DND-41 (cell line): ENCODE data around the gene CPN2.
A peak's percentile ranks its signal among the peaks of the same experiment; 100 is the strongest.

ENCODE experiments used
- ATAC-seq: fragments of 200-7000 bp; cut with Tn5 transposase; 3 replicates; pipeline ENCODE4 v1.9.1; 2021; ENCODE audit warnings: low read depth; ENCODE audit not compliant: insufficient read depth
- DNase-seq: peaks from one replicate; pipeline ENCODE4 v3.0.0-alpha.2; 2020
- H2AFZ ChIP-seq: 2 replicates; pipeline ENCODE4 v1.6.0; 2012; ENCODE audit warnings: low read depth, low read length
- H3K27ac ChIP-seq: 2 replicates; pipeline ENCODE4 v1.5.1; 2012; ENCODE audit warnings: low read length, inconsistent platforms
- H3K27me3 ChIP-seq: fragments of 200-600 bp; sonication (generic); 2 replicates; pipeline ENCODE4 v1.6.0; 2012; ENCODE audit warnings: low read length, mild to moderate bottlenecking, inconsistent platforms; ENCODE audit not compliant: insufficient read depth, poor library complexity
- H3K36me3 ChIP-seq: 2 replicates; pipeline ENCODE4 v1.5.1; 2012; ENCODE audit warnings: low read length, inconsistent platforms; ENCODE audit not compliant: insufficient read depth
- H3K4me1 ChIP-seq: 2 replicates; pipeline ENCODE4 v1.5.1; 2012; ENCODE audit warnings: mild to moderate bottlenecking, low read length; ENCODE audit not compliant: insufficient read depth
- H3K4me2 ChIP-seq: 2 replicates; pipeline ENCODE4 v1.6.0; 2012; ENCODE audit warnings: mild to moderate bottlenecking, moderate library complexity, low read length, inconsistent platforms; ENCODE audit not compliant: insufficient read depth
- H3K4me3 ChIP-seq, 2 experiments: fragments of 200-600 bp in 1 of 2; shearing (Covaris generic) in 1 of 2; 2 replicates each; pipeline ENCODE4 v1.5.1; 2012 to 2016; ENCODE audit warnings: inconsistent platforms in 2 of 2, low read length in 2 of 2, mild to moderate bottlenecking in 2 of 2, low read depth in 1 of 2, moderate library complexity in 1 of 2
- H3K79me2 ChIP-seq: 2 replicates; pipeline ENCODE4 v1.6.0; 2012; ENCODE audit warnings: low read length, inconsistent platforms; ENCODE audit not compliant: insufficient read depth
- H3K9ac ChIP-seq: 2 replicates; pipeline ENCODE4 v1.6.0; 2012; ENCODE audit warnings: low read depth, mild to moderate bottlenecking, inconsistent platforms, low read length, moderate library complexity
- H3K9me3 ChIP-seq: 2 replicates; pipeline ENCODE4 v1.5.1; 2012; ENCODE audit warnings: low read length, moderate library complexity, mild to moderate bottlenecking, inconsistent platforms; ENCODE audit not compliant: insufficient read depth, severe bottlenecking
- H4K20me1 ChIP-seq: 2 replicates; pipeline ENCODE4 v1.6.0; 2012; ENCODE audit warnings: low read length; ENCODE audit not compliant: insufficient read depth
- EZH2 ChIP-seq: IDR thresholded peaks from 3 replicates; pipeline ENCODE4 v1.6.1; 2012; ENCODE audit warnings: borderline replicate concordance, low read depth, mild to moderate bottlenecking, moderate library complexity, low read length, inconsistent platforms; ENCODE audit not compliant: severe bottlenecking
- TF ChIP-seq, protein P1 (sequence below): IDR thresholded peaks from 2 replicates; pipeline ENCODE4 v1.5.1; 2012; ENCODE audit warnings: borderline replicate concordance, low read length, moderate library complexity, mild to moderate bottlenecking; ENCODE audit not compliant: poor library complexity, severe bottlenecking; ENCODE audit errors: extremely low read depth

The CPN2 gene

DNA sequence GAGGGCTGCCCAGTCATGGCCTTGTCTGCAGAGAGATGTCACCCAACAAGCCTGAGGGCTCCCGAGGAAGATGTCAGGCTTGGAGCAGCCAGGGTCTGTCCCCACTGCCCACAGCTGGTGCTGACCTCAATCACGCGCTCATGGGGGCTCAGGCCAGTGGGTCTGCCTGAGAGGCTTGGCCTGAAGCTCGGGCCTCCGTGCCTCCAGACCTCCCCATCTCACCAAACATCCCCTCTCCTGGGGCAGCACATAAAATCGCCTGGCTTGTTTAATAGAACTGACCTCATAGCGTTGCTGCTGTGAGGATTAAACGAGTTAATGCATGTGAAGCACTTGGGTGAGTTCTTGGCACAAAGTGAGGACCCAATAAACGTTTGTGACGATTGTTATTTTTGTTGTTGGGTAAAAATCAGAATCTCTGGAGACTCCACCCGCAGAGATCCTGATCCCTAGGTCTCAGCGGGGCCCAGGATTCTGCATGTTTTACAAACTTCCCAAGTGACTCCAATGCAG, 14.9 kb upstream of the CPN2 start:
- H3K9me3 ChIP-seq = no peaks in the 10 kb centered on the region
- ATAC-seq (no peak), DNase-seq (no peak)
- TF ChIP-seq EZH2 = no peak
- TF ChIP-seq, protein P1, sequence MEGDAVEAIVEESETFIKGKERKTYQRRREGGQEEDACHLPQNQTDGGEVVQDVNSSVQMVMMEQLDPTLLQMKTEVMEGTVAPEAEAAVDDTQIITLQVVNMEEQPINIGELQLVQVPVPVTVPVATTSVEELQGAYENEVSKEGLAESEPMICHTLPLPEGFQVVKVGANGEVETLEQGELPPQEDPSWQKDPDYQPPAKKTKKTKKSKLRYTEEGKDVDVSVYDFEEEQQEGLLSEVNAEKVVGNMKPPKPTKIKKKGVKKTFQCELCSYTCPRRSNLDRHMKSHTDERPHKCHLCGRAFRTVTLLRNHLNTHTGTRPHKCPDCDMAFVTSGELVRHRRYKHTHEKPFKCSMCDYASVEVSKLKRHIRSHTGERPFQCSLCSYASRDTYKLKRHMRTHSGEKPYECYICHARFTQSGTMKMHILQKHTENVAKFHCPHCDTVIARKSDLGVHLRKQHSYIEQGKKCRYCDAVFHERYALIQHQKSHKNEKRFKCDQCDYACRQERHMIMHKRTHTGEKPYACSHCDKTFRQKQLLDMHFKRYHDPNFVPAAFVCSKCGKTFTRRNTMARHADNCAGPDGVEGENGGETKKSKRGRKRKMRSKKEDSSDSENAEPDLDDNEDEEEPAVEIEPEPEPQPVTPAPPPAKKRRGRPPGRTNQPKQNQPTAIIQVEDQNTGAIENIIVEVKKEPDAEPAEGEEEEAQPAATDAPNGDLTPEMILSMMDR = no peak
- peaks cover 12% of the 10 kb centered on the region for H3K27me3 ChIP-seq
- no peak overlapping the region for H2AFZ ChIP-seq
- H3K4me1 ChIP-seq = no peaks in the 10 kb centered on the region
- no peak overlapping the region for H3K4me3 ChIP-seq
- H4K20me1 ChIP-seq = no peaks in the 10 kb centered on the region
- H3K27ac ChIP-seq = no peak overlapping the region
- H3K36me3 ChIP-seq = no peaks in the 10 kb centered on the region
- H3K4me2 ChIP-seq = no peak overlapping the region
- no peak overlapping the region for H3K9ac ChIP-seq
- no peaks in the 10 kb centered on the region for H3K79me2 ChIP-seq

GRCh38 chr3:194365526-194365925, 14.4 kb upstream of the CPN2 start:
- Histone ChIP-seq H2AFZ (no peak overlapping the region), H3K79me2 (no peaks in the 10 kb centered on the region), H3K36me3 (no peaks in the 10 kb centered on the region), H4K20me1 (no peaks in the 10 kb centered on the region), H3K4me3 (no peak overlapping the region), H3K9ac (no peak overlapping the region), H3K4me1 (no peaks in the 10 kb centered on the region), H3K27ac (no peak overlapping the region), H3K4me2 (no peak overlapping the region), H3K27me3 (peaks cover 12% of the 10 kb centered on the region), H3K9me3 (no peaks in the 10 kb centered on the region)
- DNase-seq (no peak), ATAC-seq (no peak)
- no peak for TF ChIP-seq EZH2
- TF ChIP-seq, protein P1 = no peak

DNA sequence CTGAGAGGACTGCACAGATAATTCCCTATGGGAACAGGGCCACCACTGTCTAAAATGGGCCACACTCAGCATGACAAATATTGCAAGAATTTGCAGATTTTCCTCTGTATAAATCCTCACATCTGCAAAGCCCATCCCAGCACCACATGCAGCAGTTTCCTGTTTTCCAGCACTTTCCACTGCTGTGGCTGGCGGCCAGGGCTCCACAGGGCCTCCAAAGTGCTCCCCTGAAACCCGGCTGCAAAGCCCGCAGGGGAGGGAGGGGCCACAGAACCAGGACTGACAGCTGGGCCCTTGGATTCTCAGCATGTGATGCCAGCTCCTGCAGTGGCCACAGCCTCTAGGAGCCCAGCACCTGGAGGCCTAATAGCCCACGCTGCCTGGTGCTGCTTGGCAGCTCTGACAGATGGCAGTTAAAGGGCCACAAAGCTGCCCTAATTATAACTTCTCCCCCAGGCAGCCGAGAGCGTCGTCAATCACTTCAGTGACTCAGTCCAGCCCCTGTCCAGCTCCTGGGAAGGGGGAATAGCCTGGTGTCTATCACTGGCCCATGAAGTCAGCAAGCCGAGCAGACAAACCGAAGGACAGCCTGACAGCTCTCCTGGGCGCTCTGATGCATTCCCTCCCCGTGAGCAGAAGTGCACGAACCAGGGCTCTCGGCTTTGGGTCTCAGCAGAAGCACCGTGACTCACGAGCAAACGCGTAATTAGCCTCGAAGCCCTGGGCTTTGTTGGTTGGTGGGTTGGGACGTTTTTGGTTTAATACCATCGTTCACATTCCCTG, 13.7 kb upstream of the CPN2 start:
- DNase-seq (no peak), ATAC-seq (peak; percentile 59; the same call in 2 of the 3 replicates)
- no peaks in the 10 kb centered on the region for H3K4me1 ChIP-seq
- H3K27ac ChIP-seq = no peak overlapping the region
- no peaks in the 10 kb centered on the region for H3K9me3 ChIP-seq
- H3K27me3 ChIP-seq = peaks cover 11% of the 10 kb centered on the region
- no peaks in the 10 kb centered on the region for H3K36me3 ChIP-seq
- H3K4me2 ChIP-seq = no peak overlapping the region
- no peak overlapping the region for H3K9ac ChIP-seq
- H3K4me3 ChIP-seq = no peak overlapping the region
- TF ChIP-seq, protein P1 = no peak
- TF ChIP-seq EZH2 = no peak
- H2AFZ ChIP-seq = no peak overlapping the region
- no peaks in the 10 kb centered on the region for H4K20me1 ChIP-seq
- H3K79me2 ChIP-seq = no peaks in the 10 kb centered on the region
